ENCODE measurements around the gene PDZD2.

- TF ChIP-seq, protein P1, sequence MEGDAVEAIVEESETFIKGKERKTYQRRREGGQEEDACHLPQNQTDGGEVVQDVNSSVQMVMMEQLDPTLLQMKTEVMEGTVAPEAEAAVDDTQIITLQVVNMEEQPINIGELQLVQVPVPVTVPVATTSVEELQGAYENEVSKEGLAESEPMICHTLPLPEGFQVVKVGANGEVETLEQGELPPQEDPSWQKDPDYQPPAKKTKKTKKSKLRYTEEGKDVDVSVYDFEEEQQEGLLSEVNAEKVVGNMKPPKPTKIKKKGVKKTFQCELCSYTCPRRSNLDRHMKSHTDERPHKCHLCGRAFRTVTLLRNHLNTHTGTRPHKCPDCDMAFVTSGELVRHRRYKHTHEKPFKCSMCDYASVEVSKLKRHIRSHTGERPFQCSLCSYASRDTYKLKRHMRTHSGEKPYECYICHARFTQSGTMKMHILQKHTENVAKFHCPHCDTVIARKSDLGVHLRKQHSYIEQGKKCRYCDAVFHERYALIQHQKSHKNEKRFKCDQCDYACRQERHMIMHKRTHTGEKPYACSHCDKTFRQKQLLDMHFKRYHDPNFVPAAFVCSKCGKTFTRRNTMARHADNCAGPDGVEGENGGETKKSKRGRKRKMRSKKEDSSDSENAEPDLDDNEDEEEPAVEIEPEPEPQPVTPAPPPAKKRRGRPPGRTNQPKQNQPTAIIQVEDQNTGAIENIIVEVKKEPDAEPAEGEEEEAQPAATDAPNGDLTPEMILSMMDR (IDR thresholded peaks at IDR 0.05): no peak
- TF ChIP-seq POLR2A (IDR thresholded peaks at IDR 0.05): no peak
- no peak for TF ChIP-seq EP300 (IDR thresholded peaks at IDR 0.05)
These were observed 518.1 kb downstream of the PDZD2 start for GRCh38 chr5:32157078-32157477.
